ENCODE results near the gene RNLS. TPM values are rescaled to one million over a fixed set of nuclear protein-coding genes. Genes with fewer than 3 reads are reported as not detected.

RNLS gene
- polyA plus RNA-seq, 3 donors: 16.1 to 20.0 (median 16.2) TPM

GRCh38 chr10:88261152-88261551 is 322.0 kb downstream of the RNLS start:
- no peak for DNase-seq (ENCODE audit: extremely low read depth in 1 of 11, low read depth in 9 of 11, low spot score in 4 of 11)

- DNase-seq (ENCODE audit: extremely low read depth in 1 of 11, low read depth in 9 of 11, low spot score in 4 of 11): no peak
These were observed 322.6 kb downstream of the RNLS start for GRCh38 chr10:88260329-88261051.

DNA sequence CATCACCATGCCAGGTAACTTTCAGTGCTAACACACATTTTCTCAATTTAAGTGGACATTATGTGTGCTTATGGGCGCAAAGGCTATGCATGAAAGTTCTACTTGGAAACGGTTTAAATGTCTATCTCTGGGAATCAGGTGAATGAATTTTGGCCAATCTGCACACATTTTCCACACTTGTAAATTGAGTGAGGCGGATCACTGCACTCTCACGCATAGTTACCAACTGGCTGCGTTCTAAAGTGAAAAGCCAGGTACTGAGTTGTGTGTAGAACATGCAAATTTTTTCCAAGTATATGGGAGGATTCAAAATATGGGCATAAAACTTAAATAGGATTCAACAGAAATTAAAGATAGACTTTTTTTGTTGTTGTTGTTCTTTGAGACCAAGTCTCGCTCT is 323.7 kb downstream of the RNLS start:
- no peak for DNase-seq (ENCODE audit: extremely low read depth in 1 of 11, low read depth in 9 of 11, low spot score in 4 of 11)

GRCh38 chr10:88256886-88257285 is 326.2 kb downstream of the RNLS start:
- no peak for DNase-seq (ENCODE audit: extremely low read depth in 1 of 11, low read depth in 9 of 11, low spot score in 4 of 11)

- peak in 5 of 11 donors; percentile 35 to 55 (median 47) for DNase-seq (ENCODE audit: extremely low read depth in 1 of 11, low read depth in 9 of 11, low spot score in 4 of 11)
These were observed 327.0 kb downstream of the RNLS start for GRCh38 chr10:88256013-88256680.

- no peak for DNase-seq (ENCODE audit: extremely low read depth in 1 of 11, low read depth in 9 of 11, low spot score in 4 of 11)
These were observed 329.0 kb downstream of the RNLS start for GRCh38 chr10:88254091-88254490.

GRCh38 chr10:88253622-88254021 is 329.5 kb downstream of the RNLS start:
- DNase-seq (ENCODE audit: extremely low read depth in 1 of 11, low read depth in 9 of 11, low spot score in 4 of 11): no peak

DNA sequence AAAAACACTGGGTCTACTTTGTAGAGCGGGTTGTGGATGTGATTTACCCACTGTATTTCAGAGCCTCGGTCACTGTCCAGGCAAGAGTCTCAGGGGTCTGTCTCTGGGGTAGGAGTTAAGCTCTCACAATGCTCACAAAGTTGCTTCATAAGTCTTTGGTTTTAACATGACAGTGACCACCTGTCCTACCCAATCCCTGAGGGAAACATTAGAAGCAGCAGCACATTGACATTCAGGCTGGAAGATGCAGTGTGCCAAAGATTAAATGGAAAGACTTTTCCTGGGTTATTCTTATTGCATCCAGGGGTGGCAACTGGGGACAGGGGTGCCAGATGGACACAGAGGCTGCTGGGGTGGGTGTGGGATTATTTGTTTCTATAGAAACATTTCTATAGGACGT is 330.0 kb downstream of the RNLS start:
- DNase-seq (ENCODE audit: extremely low read depth in 1 of 11, low read depth in 9 of 11, low spot score in 4 of 11): no peak

DNA sequence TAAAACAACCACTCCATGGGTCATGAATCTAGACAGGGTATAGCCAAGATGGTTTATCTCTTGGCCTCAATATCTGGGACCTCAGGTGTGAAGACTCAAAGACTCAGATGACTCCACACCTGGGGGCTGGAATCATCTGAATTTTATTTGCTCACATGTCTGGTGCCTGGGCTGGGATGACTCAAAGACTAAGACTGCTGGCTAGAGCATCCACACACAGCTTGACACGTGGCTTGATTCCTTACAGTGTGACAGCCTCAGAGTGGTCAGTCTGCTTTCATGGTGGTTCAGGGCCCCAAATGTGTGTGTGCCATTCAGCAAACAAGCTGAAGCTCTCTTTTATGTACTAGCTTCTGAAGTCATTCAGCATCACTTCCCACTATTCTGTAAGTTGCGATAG is 333.7 kb downstream of the RNLS start:
- DNase-seq (ENCODE audit: extremely low read depth in 1 of 11, low read depth in 9 of 11, low spot score in 4 of 11): no peak

GRCh38 chr10:88246675-88247074 is 336.4 kb downstream of the RNLS start:
- DNase-seq (ENCODE audit: extremely low read depth in 1 of 11, low read depth in 9 of 11, low spot score in 4 of 11): no peak

DNA sequence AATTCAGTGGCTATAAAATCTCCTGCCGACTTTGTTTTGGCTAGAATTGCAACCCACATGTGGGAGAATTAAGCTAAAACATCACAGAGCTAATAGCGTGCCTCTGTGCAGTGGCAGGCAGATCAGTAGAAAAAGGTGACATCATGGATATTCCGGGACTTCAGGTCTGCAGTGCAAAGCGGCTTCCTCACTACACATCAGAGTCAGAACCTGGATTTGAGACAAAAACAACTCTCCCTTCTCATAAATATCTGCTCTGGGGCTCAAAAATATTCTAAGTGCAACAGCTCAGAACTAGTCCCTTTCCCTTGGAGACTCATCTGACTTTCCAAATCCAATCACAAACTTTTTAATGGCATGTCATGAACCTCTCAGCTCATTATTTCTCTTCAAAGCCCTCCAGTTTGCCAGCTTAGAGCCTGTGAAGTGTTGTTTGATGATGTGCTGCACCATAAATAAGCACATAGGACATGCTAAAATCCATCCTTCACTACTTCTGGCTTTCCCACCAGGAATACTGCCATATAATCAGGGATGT is 337.1 kb downstream of the RNLS start:
- peak in 5 of 11 donors; percentile 21 to 43 (median 40) for DNase-seq (ENCODE audit: extremely low read depth in 1 of 11, low read depth in 9 of 11, low spot score in 4 of 11)

DNA sequence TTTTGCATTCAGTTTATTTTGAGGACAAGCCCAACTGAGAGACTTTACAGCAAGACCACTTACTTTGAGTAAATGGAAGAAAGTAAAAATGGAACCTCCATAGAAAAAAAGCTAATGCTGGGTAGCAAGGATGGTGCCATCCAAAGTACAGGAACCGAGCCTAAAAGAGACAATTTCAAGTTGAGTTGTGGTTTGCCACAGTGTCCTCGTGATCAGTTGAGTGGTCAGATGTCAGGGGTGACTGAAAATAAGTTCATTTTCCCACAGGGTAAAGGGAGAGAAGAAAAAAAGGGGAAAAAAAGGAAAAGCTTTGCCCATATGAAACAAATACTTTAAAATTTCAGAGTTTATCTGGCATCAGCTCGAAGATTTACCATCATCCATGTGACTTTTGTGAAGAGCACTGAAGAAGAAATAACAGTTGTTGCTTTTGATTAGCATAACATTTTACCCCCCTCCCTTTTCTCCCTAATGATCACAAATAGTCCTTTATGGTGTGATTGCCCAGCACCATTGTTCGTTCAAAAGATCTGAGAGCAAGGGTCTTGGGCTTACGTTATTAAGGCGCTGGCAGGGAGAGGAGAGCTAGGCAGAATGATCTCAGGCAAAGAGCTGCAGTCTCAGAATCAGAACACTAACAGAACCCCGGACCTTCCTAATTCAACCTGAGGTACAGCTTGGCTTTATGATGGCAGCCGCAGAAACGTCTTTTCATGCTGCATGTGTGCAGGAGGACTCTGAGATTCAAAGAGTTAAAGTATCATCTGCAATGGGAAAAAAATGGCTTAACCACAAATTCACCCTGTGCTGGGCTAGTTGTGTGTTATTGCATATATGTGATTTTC is 338.1 kb downstream of the RNLS start:
- DNase-seq (ENCODE audit: extremely low read depth in 1 of 11, low read depth in 9 of 11, low spot score in 4 of 11): no peak

DNA sequence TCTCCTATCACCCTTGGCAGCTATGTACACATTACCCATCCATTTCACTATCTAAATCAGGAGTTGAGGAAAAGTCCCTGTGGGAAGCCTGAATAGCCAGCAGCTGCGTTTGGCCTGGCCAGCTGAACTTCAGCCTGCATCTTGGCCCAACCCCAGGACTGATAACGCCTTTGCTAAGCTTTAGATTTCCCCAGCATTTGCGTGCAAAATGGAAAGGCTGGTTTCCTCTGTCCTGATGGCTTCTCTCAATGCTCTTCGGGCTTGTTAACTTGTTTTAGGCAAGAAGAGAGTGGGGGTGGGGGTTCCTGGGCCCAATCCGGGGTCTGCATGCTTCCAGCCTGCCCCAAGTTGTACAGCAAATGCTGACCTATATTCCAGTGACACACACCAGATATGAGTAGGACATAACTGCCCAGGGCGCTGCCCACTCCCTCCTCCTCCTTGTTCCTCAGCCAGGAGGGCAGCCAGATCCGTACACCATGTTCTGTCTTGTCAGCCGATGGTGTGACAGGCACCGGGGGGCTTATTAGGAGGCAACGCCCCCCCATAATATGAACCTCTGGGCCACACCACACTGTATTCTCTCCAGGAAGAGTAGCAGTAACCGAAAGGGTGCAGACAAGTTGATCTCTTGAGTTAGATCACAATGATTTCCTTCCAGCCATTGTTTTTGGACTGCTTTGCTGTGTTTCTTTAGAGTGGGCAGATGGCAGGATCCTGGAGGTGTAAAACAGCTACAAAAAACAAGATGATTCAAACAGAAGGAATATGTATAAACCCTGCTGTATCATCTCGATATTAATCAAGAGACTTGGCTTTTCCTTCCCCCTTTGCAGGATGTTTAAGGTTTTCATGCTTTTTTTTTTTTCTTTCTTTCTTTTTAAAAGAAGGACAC is 339.0 kb downstream of the RNLS start:
- peak in 3 of 11 donors; percentile 23 to 49 (median 31) for DNase-seq (ENCODE audit: extremely low read depth in 1 of 11, low read depth in 9 of 11, low spot score in 4 of 11)

GRCh38 chr10:88243202-88243744 is 339.8 kb downstream of the RNLS start:
- no peak for DNase-seq (ENCODE audit: extremely low read depth in 1 of 11, low read depth in 9 of 11, low spot score in 4 of 11)

- no peak for DNase-seq (ENCODE audit: extremely low read depth in 1 of 11, low read depth in 9 of 11, low spot score in 4 of 11)
These were observed 341.6 kb downstream of the RNLS start for GRCh38 chr10:88241501-88241900.

DNA sequence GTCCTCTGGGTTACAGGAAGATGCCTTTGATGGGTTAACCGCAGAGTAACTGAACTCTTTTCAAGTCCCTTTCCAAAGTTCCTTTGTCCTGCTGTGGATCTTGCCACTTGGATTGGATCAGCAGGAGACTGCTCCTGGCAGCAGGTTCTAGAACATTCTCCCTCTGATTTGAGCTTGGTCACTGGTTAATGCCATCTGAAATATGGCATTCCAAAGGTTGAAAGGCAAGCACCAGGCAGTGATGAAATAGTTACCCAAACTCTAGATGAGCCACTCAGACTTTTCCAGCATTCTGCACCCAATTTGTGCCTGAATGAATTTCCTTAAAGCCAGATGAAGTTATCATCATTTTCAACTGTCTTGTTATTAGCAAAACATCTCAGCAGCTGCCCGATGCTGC is 343.9 kb downstream of the RNLS start:
- DNase-seq (ENCODE audit: extremely low read depth in 1 of 11, low read depth in 9 of 11, low spot score in 4 of 11): no peak

DNA sequence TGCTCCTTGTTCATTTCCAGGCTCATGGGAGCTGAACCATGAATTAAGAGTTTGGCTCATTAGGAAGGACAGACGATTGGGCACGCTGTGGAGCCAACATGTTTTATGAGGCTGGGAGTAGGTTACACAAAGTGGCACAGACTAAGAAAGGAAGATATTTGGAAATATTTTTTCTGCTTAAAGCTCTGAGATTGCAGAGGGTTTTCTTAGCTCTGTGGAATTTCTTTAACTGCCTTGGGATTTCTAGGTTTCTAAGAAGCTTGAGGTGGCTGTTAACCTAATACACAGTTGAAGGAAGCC is 344.6 kb downstream of the RNLS start:
- DNase-seq (ENCODE audit: extremely low read depth in 1 of 11, low read depth in 9 of 11, low spot score in 4 of 11): no peak

- DNase-seq (ENCODE audit: extremely low read depth in 1 of 11, low read depth in 9 of 11, low spot score in 4 of 11): no peak
These were observed 345.1 kb downstream of the RNLS start for GRCh38 chr10:88237896-88238614.

All from renal cortex interstitium (tissue), 11 donors.